OCI-LY1 (cell line): ENCODE measurements around the gene MAST3.

Experiments
- EZH2 ChIP-seq: fragments of 200-600 bp; sonication (generic), shearing (Covaris generic); IDR thresholded peaks from 2 replicates; pipeline ENCODE4 v1.8.0; 2017; ENCODE audit warnings: borderline replicate concordance, mixed run types, mild to moderate bottlenecking, antibody characterized with exemption, low read length, moderate library complexity, mixed read lengths
- TF ChIP-seq, protein P1 (sequence below): fragments of 200-600 bp; sonication (generic), shearing (Covaris generic); IDR thresholded peaks from 2 replicates; pipeline ENCODE4 v1.5.1; 2017; ENCODE audit warnings: mild to moderate bottlenecking, antibody characterized with exemption, low read length, moderate library complexity, mixed read lengths

DNA sequence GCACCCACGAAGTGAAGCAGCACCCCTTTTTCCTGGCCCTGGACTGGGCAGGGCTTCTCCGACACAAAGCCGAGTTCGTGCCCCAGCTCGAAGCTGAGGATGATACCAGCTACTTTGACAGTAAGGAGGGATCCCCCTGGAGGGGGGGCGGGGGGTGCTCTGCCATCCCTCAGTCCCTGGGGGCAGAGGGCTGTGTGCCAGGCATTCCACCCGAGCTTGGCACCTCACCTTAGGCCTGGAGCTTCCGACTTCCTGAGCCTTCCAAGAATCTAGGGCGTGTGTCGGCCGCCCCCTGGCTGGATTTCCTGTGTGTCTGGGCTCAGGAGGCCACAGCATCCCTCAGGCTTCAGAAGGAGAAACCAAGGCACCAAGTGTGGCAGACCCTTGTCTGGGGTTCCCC is 39.7 kb downstream of the MAST3 start:
- TF ChIP-seq, protein P1, sequence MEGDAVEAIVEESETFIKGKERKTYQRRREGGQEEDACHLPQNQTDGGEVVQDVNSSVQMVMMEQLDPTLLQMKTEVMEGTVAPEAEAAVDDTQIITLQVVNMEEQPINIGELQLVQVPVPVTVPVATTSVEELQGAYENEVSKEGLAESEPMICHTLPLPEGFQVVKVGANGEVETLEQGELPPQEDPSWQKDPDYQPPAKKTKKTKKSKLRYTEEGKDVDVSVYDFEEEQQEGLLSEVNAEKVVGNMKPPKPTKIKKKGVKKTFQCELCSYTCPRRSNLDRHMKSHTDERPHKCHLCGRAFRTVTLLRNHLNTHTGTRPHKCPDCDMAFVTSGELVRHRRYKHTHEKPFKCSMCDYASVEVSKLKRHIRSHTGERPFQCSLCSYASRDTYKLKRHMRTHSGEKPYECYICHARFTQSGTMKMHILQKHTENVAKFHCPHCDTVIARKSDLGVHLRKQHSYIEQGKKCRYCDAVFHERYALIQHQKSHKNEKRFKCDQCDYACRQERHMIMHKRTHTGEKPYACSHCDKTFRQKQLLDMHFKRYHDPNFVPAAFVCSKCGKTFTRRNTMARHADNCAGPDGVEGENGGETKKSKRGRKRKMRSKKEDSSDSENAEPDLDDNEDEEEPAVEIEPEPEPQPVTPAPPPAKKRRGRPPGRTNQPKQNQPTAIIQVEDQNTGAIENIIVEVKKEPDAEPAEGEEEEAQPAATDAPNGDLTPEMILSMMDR = no peak
- TF ChIP-seq EZH2 = no peak
